Measurements from ENCODE around the gene MGAT4C. TPM values are rescaled to one million over a fixed set of nuclear protein-coding genes. Genes with fewer than 3 reads are reported as not detected.

MGAT4C gene
- total and polyA plus RNA-seq, 7 experiments from 2014 or later = not detected

- Mint-ChIP-seq H3K27ac (no peak overlapping the region), H3K27me3 (no peaks in the 10 kb centered on the region), H3K4me1 (no peaks in the 10 kb centered on the region), H3K9me3 (peaks cover 0 to 11% (median 1%) of the 10 kb centered on the region in 11 donors), H3K36me3 (peaks cover 0 to 4% (median 0%) of the 10 kb centered on the region in 5 donors), H3K4me3 (no peak overlapping the region)
- no peaks in the 10 kb centered on the region for H3K4me1 ChIP-seq (ENCODE audit: control insufficient read depth in 2 of 2, insufficient read depth in 2 of 2, low read length in 2 of 2)
- intact Hi-C loops (cut with micrococcal nuclease) = no loop called here
- H3K9me3 ChIP-seq (ENCODE audit: control insufficient read depth in 2 of 3, low read length in 3 of 3) = no peaks in the 10 kb centered on the region
- ChIA-PET POLR2A (no interaction called here), CTCF (interaction anchor here (0.6 kb wide), 1 partner anchor 1258 kb away, joined by 4 read pairs; no protein-coding TSS in a partner anchor)
- H3K4me3 ChIP-seq (ENCODE audit: low read length) = no peak overlapping the region
- H3K27ac ChIP-seq (ENCODE audit: low read depth, low read length) = no peak overlapping the region
- ATAC-seq (no peak), DNase-seq (no peak)
- no peaks in the 10 kb centered on the region for H3K27me3 ChIP-seq (ENCODE audit: control insufficient read depth in 2 of 2, insufficient read depth in 2 of 2, low read length in 2 of 2)
- H3K36me3 ChIP-seq (ENCODE audit: control insufficient read depth in 2 of 3, insufficient read depth in 3 of 3, low read length in 3 of 3) = no peaks in the 10 kb centered on the region
These were observed 306.9 kb downstream of the MGAT4C start for GRCh38 chr12:85949253-85949652.

- Histone ChIP-seq H3K36me3 (ENCODE audit: control insufficient read depth in 2 of 3, insufficient read depth in 3 of 3, low read length in 3 of 3) (no peaks in the 10 kb centered on the region), H3K4me1 (ENCODE audit: control insufficient read depth in 2 of 2, insufficient read depth in 2 of 2, low read length in 2 of 2) (no peaks in the 10 kb centered on the region), H3K27me3 (ENCODE audit: control insufficient read depth in 2 of 2, insufficient read depth in 2 of 2, low read length in 2 of 2) (no peaks in the 10 kb centered on the region), H3K4me3 (ENCODE audit: low read length) (no peak overlapping the region), H3K27ac (ENCODE audit: low read depth, low read length) (no peak overlapping the region), H3K9me3 (ENCODE audit: control insufficient read depth in 2 of 3, low read length in 3 of 3) (no peaks in the 10 kb centered on the region)
- no peaks in the 10 kb centered on the region for H3K4me1 Mint-ChIP-seq
- intact Hi-C loops (cut with micrococcal nuclease) = no loop called here
- H3K4me3 Mint-ChIP-seq = no peak overlapping the region
- ATAC-seq (no peak), DNase-seq (no peak)
- H3K36me3 Mint-ChIP-seq = no peaks in the 10 kb centered on the region
- CTCF ChIA-PET = no interaction called here
- no peak overlapping the region for H3K27ac Mint-ChIP-seq
- POLR2A ChIA-PET = no interaction called here
- peaks cover 0 to 14% (median 0%) of the 10 kb centered on the region in 11 donors for H3K9me3 Mint-ChIP-seq
- no peaks in the 10 kb centered on the region for H3K27me3 Mint-ChIP-seq
These were observed 307.9 kb downstream of the MGAT4C start for GRCh38 chr12:85948340-85948739.

GRCh38 chr12:85947286-85947685, 308.9 kb downstream of the MGAT4C start:
- no peaks in the 10 kb centered on the region for H3K36me3 Mint-ChIP-seq
- peaks cover 0 to 14% (median 0%) of the 10 kb centered on the region in 11 donors for H3K9me3 Mint-ChIP-seq
- DNase-seq (no peak), ATAC-seq (no peak)
- no peaks in the 10 kb centered on the region for H3K4me1 Mint-ChIP-seq
- H3K9me3 ChIP-seq (ENCODE audit: control insufficient read depth in 2 of 3, low read length in 3 of 3) = no peaks in the 10 kb centered on the region
- H3K4me3 ChIP-seq (ENCODE audit: low read length) = no peak overlapping the region
- H3K27ac ChIP-seq (ENCODE audit: low read depth, low read length) = no peak overlapping the region
- no peaks in the 10 kb centered on the region for H3K27me3 ChIP-seq (ENCODE audit: control insufficient read depth in 2 of 2, insufficient read depth in 2 of 2, low read length in 2 of 2)
- no peaks in the 10 kb centered on the region for H3K36me3 ChIP-seq (ENCODE audit: control insufficient read depth in 2 of 3, insufficient read depth in 3 of 3, low read length in 3 of 3)
- intact Hi-C loops (cut with micrococcal nuclease) = no loop called here
- ChIA-PET CTCF (no interaction called here), POLR2A (no interaction called here)
- H3K27me3 Mint-ChIP-seq = no peaks in the 10 kb centered on the region
- H3K4me1 ChIP-seq (ENCODE audit: control insufficient read depth in 2 of 2, insufficient read depth in 2 of 2, low read length in 2 of 2) = no peaks in the 10 kb centered on the region
- no peak overlapping the region for H3K27ac Mint-ChIP-seq
- no peak overlapping the region for H3K4me3 Mint-ChIP-seq

- H3K9me3 Mint-ChIP-seq = peaks cover 0 to 14% (median 0%) of the 10 kb centered on the region in 11 donors
- H3K9me3 ChIP-seq (ENCODE audit: control insufficient read depth in 2 of 3, low read length in 3 of 3) = no peaks in the 10 kb centered on the region
- ChIA-PET CTCF (no interaction called here), POLR2A (no interaction called here)
- ATAC-seq (no peak), DNase-seq (no peak)
- no peak overlapping the region for H3K27ac Mint-ChIP-seq
- H3K27ac ChIP-seq (ENCODE audit: low read depth, low read length) = no peak overlapping the region
- H3K4me3 ChIP-seq (ENCODE audit: low read length) = no peak overlapping the region
- H3K27me3 ChIP-seq (ENCODE audit: control insufficient read depth in 2 of 2, insufficient read depth in 2 of 2, low read length in 2 of 2) = no peaks in the 10 kb centered on the region
- no peak overlapping the region for H3K4me3 Mint-ChIP-seq
- no peaks in the 10 kb centered on the region for H3K36me3 Mint-ChIP-seq
- H3K4me1 Mint-ChIP-seq = no peaks in the 10 kb centered on the region
- H3K36me3 ChIP-seq (ENCODE audit: control insufficient read depth in 2 of 3, insufficient read depth in 3 of 3, low read length in 3 of 3) = no peaks in the 10 kb centered on the region
- no peaks in the 10 kb centered on the region for H3K4me1 ChIP-seq (ENCODE audit: control insufficient read depth in 2 of 2, insufficient read depth in 2 of 2, low read length in 2 of 2)
- no peaks in the 10 kb centered on the region for H3K27me3 Mint-ChIP-seq
- intact Hi-C loops (cut with micrococcal nuclease) = no loop called here
These were observed 309.8 kb downstream of the MGAT4C start for GRCh38 chr12:85946375-85946774.

GRCh38 chr12:85927166-85927565, 329.0 kb downstream of the MGAT4C start:
- POLR2A ChIA-PET = no interaction called here
- ATAC-seq (no peak), DNase-seq (no peak)
- Histone ChIP-seq H3K27me3 (ENCODE audit: control insufficient read depth in 2 of 2, insufficient read depth in 2 of 2, low read length in 2 of 2) (peaks cover 0 to 2% of the 10 kb centered on the region in 2 donors), H3K4me1 (ENCODE audit: control insufficient read depth in 2 of 2, insufficient read depth in 2 of 2, low read length in 2 of 2) (no peaks in the 10 kb centered on the region), H3K36me3 (ENCODE audit: control insufficient read depth in 2 of 3, insufficient read depth in 3 of 3, low read length in 3 of 3) (no peaks in the 10 kb centered on the region), H3K9me3 (ENCODE audit: control insufficient read depth in 2 of 3, low read length in 3 of 3) (no peaks in the 10 kb centered on the region), H3K4me3 (ENCODE audit: low read length) (no peak overlapping the region), H3K27ac (ENCODE audit: low read depth, low read length) (no peak overlapping the region)
- CTCF ChIA-PET = no interaction called here
- Mint-ChIP-seq H3K9me3 (peaks cover 0 to 3% (median 0%) of the 10 kb centered on the region in 11 donors), H3K27ac (no peak overlapping the region), H3K4me3 (no peak overlapping the region), H3K36me3 (no peaks in the 10 kb centered on the region), H3K27me3 (no peaks in the 10 kb centered on the region), H3K4me1 (no peaks in the 10 kb centered on the region)
- intact Hi-C loops (cut with micrococcal nuclease) = no loop called here

GRCh38 chr12:85923767-85924331, 332.3 kb downstream of the MGAT4C start:
- no peaks in the 10 kb centered on the region for H3K9me3 ChIP-seq (ENCODE audit: control insufficient read depth in 2 of 3, low read length in 3 of 3)
- no peaks in the 10 kb centered on the region for H3K36me3 Mint-ChIP-seq
- H3K9me3 Mint-ChIP-seq = peaks cover 0 to 3% (median 0%) of the 10 kb centered on the region in 11 donors
- ChIA-PET POLR2A (no interaction called here), CTCF (interaction anchor here (0.6 kb wide), 1 partner anchor 770 kb away, joined by 3 read pairs; no protein-coding TSS in a partner anchor)
- H3K4me3 ChIP-seq (ENCODE audit: low read length) = no peak overlapping the region
- H3K27me3 Mint-ChIP-seq = no peaks in the 10 kb centered on the region
- no peaks in the 10 kb centered on the region for H3K4me1 Mint-ChIP-seq
- ATAC-seq (no peak), DNase-seq (no peak)
- H3K4me3 Mint-ChIP-seq = no peak overlapping the region
- H3K27ac Mint-ChIP-seq = no peak overlapping the region
- peaks cover 0 to 2% of the 10 kb centered on the region in 2 donors for H3K27me3 ChIP-seq (ENCODE audit: control insufficient read depth in 2 of 2, insufficient read depth in 2 of 2, low read length in 2 of 2)
- H3K4me1 ChIP-seq (ENCODE audit: control insufficient read depth in 2 of 2, insufficient read depth in 2 of 2, low read length in 2 of 2) = no peaks in the 10 kb centered on the region
- no peak overlapping the region for H3K27ac ChIP-seq (ENCODE audit: low read depth, low read length)
- intact Hi-C loops (cut with micrococcal nuclease) = loop anchor here in 1 of 2 donors (5.0 kb wide), 1 partner anchor 847 kb away; no protein-coding TSS in a partner anchor
- no peaks in the 10 kb centered on the region for H3K36me3 ChIP-seq (ENCODE audit: control insufficient read depth in 2 of 3, insufficient read depth in 3 of 3, low read length in 3 of 3)

GRCh38 chr12:85920324-85920947, 335.8 kb downstream of the MGAT4C start:
- no peak overlapping the region for H3K4me3 Mint-ChIP-seq
- H3K9me3 Mint-ChIP-seq = no peaks in the 10 kb centered on the region
- DNase-seq = peak in 5 of 9 donors; percentile 2 to 25 (median 10)
- no peaks in the 10 kb centered on the region for H3K36me3 Mint-ChIP-seq
- POLR2A ChIA-PET = no interaction called here
- H3K27me3 ChIP-seq (ENCODE audit: control insufficient read depth in 2 of 2, insufficient read depth in 2 of 2, low read length in 2 of 2) = no peaks in the 10 kb centered on the region
- no peaks in the 10 kb centered on the region for H3K9me3 ChIP-seq (ENCODE audit: control insufficient read depth in 2 of 3, low read length in 3 of 3)
- H3K4me3 ChIP-seq (ENCODE audit: low read length) = no peak overlapping the region
- no peak for ATAC-seq
- CTCF ChIA-PET = no interaction called here
- no peaks in the 10 kb centered on the region for H3K27me3 Mint-ChIP-seq
- intact Hi-C loops (cut with micrococcal nuclease) = loop anchor here in 1 of 2 donors (1.0 to 5.0 kb wide), 3 partner anchors 346 to 843 kb away; no protein-coding TSS in a partner anchor
- H3K4me1 ChIP-seq (ENCODE audit: control insufficient read depth in 2 of 2, insufficient read depth in 2 of 2, low read length in 2 of 2) = no peaks in the 10 kb centered on the region
- H3K27ac ChIP-seq (ENCODE audit: low read depth, low read length) = no peak overlapping the region
- H3K36me3 ChIP-seq (ENCODE audit: control insufficient read depth in 2 of 3, insufficient read depth in 3 of 3, low read length in 3 of 3) = no peaks in the 10 kb centered on the region
- H3K4me1 Mint-ChIP-seq = no peaks in the 10 kb centered on the region
- H3K27ac Mint-ChIP-seq = no peak overlapping the region
